ENCODE data around the gene BIRC6. TPM values are rescaled to one million over a fixed set of nuclear protein-coding genes. Genes with fewer than 3 reads are reported as not detected.
"Not testable (repeated sequence)": the region's sequence is repeated elsewhere in the genome, so short reads cannot be mapped to it uniquely, and the experiment has no call there.

Gene BIRC6
- total RNA-seq, 1 donor from 2014 or later, result 113 TPM

GRCh38 chr2:32502941-32503340 lies 146.1 kb downstream of the BIRC6 start:
- DNase-seq (ENCODE audit: extremely low read depth, low read depth, low spot score), result no peak

GRCh38 chr2:32504877-32505478 lies 148.2 kb downstream of the BIRC6 start:
- DNase-seq (ENCODE audit: extremely low read depth, low read depth, low spot score), result no peak

GRCh38 chr2:32506446-32506845 lies 149.6 kb downstream of the BIRC6 start:
- DNase-seq (ENCODE audit: extremely low read depth, low read depth, low spot score), result no peak

- DNase-seq (ENCODE audit: extremely low read depth, low read depth, low spot score), result no peak
Observed at GRCh38 chr2:32514946-32515345, 158.1 kb downstream of the BIRC6 start.

- DNase-seq (ENCODE audit: extremely low read depth, low read depth, low spot score), result no peak
Observed at GRCh38 chr2:32516567-32516966, 159.7 kb downstream of the BIRC6 start.

GRCh38 chr2:32522770-32523169 lies 165.9 kb downstream of the BIRC6 start:
- DNase-seq (ENCODE audit: extremely low read depth, low read depth, low spot score), result no peak

- no peak for DNase-seq (ENCODE audit: extremely low read depth, low read depth, low spot score)
Observed at GRCh38 chr2:32523686-32524085, 166.9 kb downstream of the BIRC6 start.

- no peak for DNase-seq (ENCODE audit: extremely low read depth, low read depth, low spot score)
Observed at GRCh38 chr2:32532341-32532740, 175.5 kb downstream of the BIRC6 start.

GRCh38 chr2:32532961-32533360 lies 176.1 kb downstream of the BIRC6 start:
- DNase-seq (ENCODE audit: extremely low read depth, low read depth, low spot score), result no peak

GRCh38 chr2:32534831-32535230 lies 178.0 kb downstream of the BIRC6 start:
- no peak for DNase-seq (ENCODE audit: extremely low read depth, low read depth, low spot score)

GRCh38 chr2:32538735-32539134 lies 181.9 kb downstream of the BIRC6 start:
- DNase-seq (ENCODE audit: extremely low read depth, low read depth, low spot score), result no peak

GRCh38 chr2:32552483-32552882 lies 195.7 kb downstream of the BIRC6 start:
- not testable (repeated sequence) for DNase-seq (ENCODE audit: extremely low read depth, low read depth, low spot score)

GRCh38 chr2:32553829-32554432 lies 197.1 kb downstream of the BIRC6 start:
- peak; percentile 20 for DNase-seq (ENCODE audit: extremely low read depth, low read depth, low spot score)

- DNase-seq (ENCODE audit: extremely low read depth, low read depth, low spot score), result no peak
Observed at GRCh38 chr2:32558492-32558891, 201.7 kb downstream of the BIRC6 start.

GRCh38 chr2:32559136-32559535 lies 202.3 kb downstream of the BIRC6 start:
- DNase-seq (ENCODE audit: extremely low read depth, low read depth, low spot score), result no peak

- no peak for DNase-seq (ENCODE audit: extremely low read depth, low read depth, low spot score)
Observed at GRCh38 chr2:32562906-32563305, 206.1 kb downstream of the BIRC6 start.

- DNase-seq (ENCODE audit: extremely low read depth, low read depth, low spot score), result no peak
Observed at GRCh38 chr2:32564417-32565035, 207.7 kb downstream of the BIRC6 start.

GRCh38 chr2:32565902-32566301 lies 209.1 kb downstream of the BIRC6 start:
- DNase-seq (ENCODE audit: extremely low read depth, low read depth, low spot score), result no peak

- no peak for DNase-seq (ENCODE audit: extremely low read depth, low read depth, low spot score)
Observed at GRCh38 chr2:32572030-32572429, 215.2 kb downstream of the BIRC6 start.

- no peak for DNase-seq (ENCODE audit: extremely low read depth, low read depth, low spot score)
Observed at GRCh38 chr2:32572737-32573136, 215.9 kb downstream of the BIRC6 start.

GRCh38 chr2:32591669-32592463 lies 235.0 kb downstream of the BIRC6 start:
- peak; percentile 44 for DNase-seq (ENCODE audit: extremely low read depth, low read depth, low spot score)

- DNase-seq (ENCODE audit: extremely low read depth, low read depth, low spot score), result no peak
Observed at GRCh38 chr2:32594573-32594972, 237.8 kb downstream of the BIRC6 start.

Measured in glomerular endothelial cell (primary cell).